ENCODE data around the gene CLSTN1.
"Not testable (repeated sequence)": the region's sequence is repeated elsewhere in the genome, so short reads cannot be mapped to it uniquely, and the experiment has no call there.

The CLSTN1 gene

GRCh38 chr1:9717193-9718005 is 106.4 kb downstream of the CLSTN1 start:
- 85% methylated on average over 25 of the region's 25 CpGs for WGBS, 2 experiments
- no peaks in the 10 kb centered on the region for H3K4me1 ChIP-seq (ENCODE audit: control insufficient read depth, insufficient read depth, low read length)
- H3K27me3 ChIP-seq (ENCODE audit: control insufficient read depth, insufficient read depth, low read length, poor library complexity, severe bottlenecking), result no peaks in the 10 kb centered on the region
- no peak overlapping the region for H3K4me3 ChIP-seq (ENCODE audit: insufficient read depth, low read depth, low read length)
- H3K27ac ChIP-seq (ENCODE audit: insufficient read depth, low read depth, low read length, poor library complexity, severe bottlenecking), result no peak overlapping the region
- H3K9me3 ChIP-seq (ENCODE audit: control insufficient read depth, low read length), result no peaks in the 10 kb centered on the region
- no peaks in the 10 kb centered on the region for H3K36me3 ChIP-seq (ENCODE audit: control insufficient read depth, insufficient read depth, low read length)

- 94 to 96% methylated on average over 29 of the region's 29 CpGs for WGBS, 2 experiments
- H3K4me1 ChIP-seq (ENCODE audit: control insufficient read depth, insufficient read depth, low read length), result no peaks in the 10 kb centered on the region
- no peaks in the 10 kb centered on the region for H3K36me3 ChIP-seq (ENCODE audit: control insufficient read depth, insufficient read depth, low read length)
- no peak overlapping the region for H3K27ac ChIP-seq (ENCODE audit: insufficient read depth, low read depth, low read length, poor library complexity, severe bottlenecking)
- H3K27me3 ChIP-seq (ENCODE audit: control insufficient read depth, insufficient read depth, low read length, poor library complexity, severe bottlenecking), result no peaks in the 10 kb centered on the region
- no peaks in the 10 kb centered on the region for H3K9me3 ChIP-seq (ENCODE audit: control insufficient read depth, low read length)
- H3K4me3 ChIP-seq (ENCODE audit: insufficient read depth, low read depth, low read length), result no peak overlapping the region
These were observed 107.2 kb downstream of the CLSTN1 start for GRCh38 chr1:9716404-9717192.

GRCh38 chr1:9715536-9716226 is 108.1 kb downstream of the CLSTN1 start:
- Histone ChIP-seq H3K4me1 (ENCODE audit: control insufficient read depth, insufficient read depth, low read length) (no peaks in the 10 kb centered on the region), H3K4me3 (ENCODE audit: insufficient read depth, low read depth, low read length) (no peak overlapping the region), H3K27ac (ENCODE audit: insufficient read depth, low read depth, low read length, poor library complexity, severe bottlenecking) (no peak overlapping the region), H3K36me3 (ENCODE audit: control insufficient read depth, insufficient read depth, low read length) (no peaks in the 10 kb centered on the region), H3K27me3 (ENCODE audit: control insufficient read depth, insufficient read depth, low read length, poor library complexity, severe bottlenecking) (no peaks in the 10 kb centered on the region), H3K9me3 (ENCODE audit: control insufficient read depth, low read length) (no peaks in the 10 kb centered on the region)
- WGBS, 2 experiments, result 94 to 95% methylated on average over 40 of the region's 40 CpGs

GRCh38 chr1:9714257-9714718 is 109.5 kb downstream of the CLSTN1 start:
- Histone ChIP-seq H3K36me3 (ENCODE audit: control insufficient read depth, insufficient read depth, low read length) (no peaks in the 10 kb centered on the region), H3K27me3 (ENCODE audit: control insufficient read depth, insufficient read depth, low read length, poor library complexity, severe bottlenecking) (no peaks in the 10 kb centered on the region), H3K27ac (ENCODE audit: insufficient read depth, low read depth, low read length, poor library complexity, severe bottlenecking) (no peak overlapping the region), H3K9me3 (ENCODE audit: control insufficient read depth, low read length) (no peaks in the 10 kb centered on the region), H3K4me1 (ENCODE audit: control insufficient read depth, insufficient read depth, low read length) (no peaks in the 10 kb centered on the region), H3K4me3 (ENCODE audit: insufficient read depth, low read depth, low read length) (no peak overlapping the region)
- WGBS, 2 experiments, result 28 to 33% methylated on average over 6 of the region's 6 CpGs

- H3K4me3 ChIP-seq (ENCODE audit: insufficient read depth, low read depth, low read length); H3K9me3 ChIP-seq (ENCODE audit: control insufficient read depth, low read length); H3K27ac ChIP-seq (ENCODE audit: insufficient read depth, low read depth, low read length, poor library complexity, severe bottlenecking); H3K36me3 ChIP-seq (ENCODE audit: control insufficient read depth, insufficient read depth, low read length); H3K4me1 ChIP-seq (ENCODE audit: control insufficient read depth, insufficient read depth, low read length); H3K27me3 ChIP-seq (ENCODE audit: control insufficient read depth, insufficient read depth, low read length, poor library complexity, severe bottlenecking): not testable (repeated sequence)
- WGBS, 2 experiments, result 92 to 94% methylated on average over 7 of the region's 7 CpGs
These were observed 111.0 kb downstream of the CLSTN1 start for GRCh38 chr1:9712767-9713166.

GRCh38 chr1:9711466-9712020 is 112.2 kb downstream of the CLSTN1 start:
- Histone ChIP-seq H3K4me3 (ENCODE audit: insufficient read depth, low read depth, low read length) (no peak overlapping the region), H3K27ac (ENCODE audit: insufficient read depth, low read depth, low read length, poor library complexity, severe bottlenecking) (no peak overlapping the region), H3K4me1 (ENCODE audit: control insufficient read depth, insufficient read depth, low read length) (no peaks in the 10 kb centered on the region), H3K36me3 (ENCODE audit: control insufficient read depth, insufficient read depth, low read length) (no peaks in the 10 kb centered on the region), H3K27me3 (ENCODE audit: control insufficient read depth, insufficient read depth, low read length, poor library complexity, severe bottlenecking) (no peaks in the 10 kb centered on the region), H3K9me3 (ENCODE audit: control insufficient read depth, low read length) (no peaks in the 10 kb centered on the region)
- WGBS, 2 experiments, result 91 to 97% methylated on average over 9 of the region's 9 CpGs

- H3K9me3 ChIP-seq (ENCODE audit: control insufficient read depth, low read length), result no peaks in the 10 kb centered on the region
- H3K27me3 ChIP-seq (ENCODE audit: control insufficient read depth, insufficient read depth, low read length, poor library complexity, severe bottlenecking), result no peaks in the 10 kb centered on the region
- no peak overlapping the region for H3K4me3 ChIP-seq (ENCODE audit: insufficient read depth, low read depth, low read length)
- H3K27ac ChIP-seq (ENCODE audit: insufficient read depth, low read depth, low read length, poor library complexity, severe bottlenecking), result no peak overlapping the region
- no peaks in the 10 kb centered on the region for H3K36me3 ChIP-seq (ENCODE audit: control insufficient read depth, insufficient read depth, low read length)
- WGBS, 2 experiments, result 91 to 92% methylated on average over 8 of the region's 8 CpGs
- H3K4me1 ChIP-seq (ENCODE audit: control insufficient read depth, insufficient read depth, low read length), result no peaks in the 10 kb centered on the region
These were observed 113.7 kb downstream of the CLSTN1 start for GRCh38 chr1:9710037-9710436.

- Histone ChIP-seq H3K27me3 (ENCODE audit: control insufficient read depth, insufficient read depth, low read length, poor library complexity, severe bottlenecking) (no peaks in the 10 kb centered on the region), H3K36me3 (ENCODE audit: control insufficient read depth, insufficient read depth, low read length) (no peaks in the 10 kb centered on the region), H3K9me3 (ENCODE audit: control insufficient read depth, low read length) (no peaks in the 10 kb centered on the region), H3K4me1 (ENCODE audit: control insufficient read depth, insufficient read depth, low read length) (no peaks in the 10 kb centered on the region), H3K4me3 (ENCODE audit: insufficient read depth, low read depth, low read length) (no peak overlapping the region), H3K27ac (ENCODE audit: insufficient read depth, low read depth, low read length, poor library complexity, severe bottlenecking) (no peak overlapping the region)
- WGBS, 2 experiments, result 93 to 95% methylated on average over 4 of the region's 4 CpGs
These were observed 117.6 kb downstream of the CLSTN1 start for GRCh38 chr1:9706178-9706577.

GRCh38 chr1:9705337-9706093 is 118.2 kb downstream of the CLSTN1 start:
- Histone ChIP-seq H3K27me3 (ENCODE audit: control insufficient read depth, insufficient read depth, low read length, poor library complexity, severe bottlenecking) (no peaks in the 10 kb centered on the region), H3K4me1 (ENCODE audit: control insufficient read depth, insufficient read depth, low read length) (no peaks in the 10 kb centered on the region), H3K9me3 (ENCODE audit: control insufficient read depth, low read length) (no peaks in the 10 kb centered on the region), H3K36me3 (ENCODE audit: control insufficient read depth, insufficient read depth, low read length) (no peaks in the 10 kb centered on the region), H3K4me3 (ENCODE audit: insufficient read depth, low read depth, low read length) (no peak overlapping the region), H3K27ac (ENCODE audit: insufficient read depth, low read depth, low read length, poor library complexity, severe bottlenecking) (no peak overlapping the region)
- 97% methylated on average over 7 to 8 of the region's 8 CpGs for WGBS, 2 experiments
